Stimulated activated CD8-positive, alpha-beta memory T cell treated with anti-CD3 and anti-CD28 coated beads, Interleukin-7, amount 100 ng/mL, for 4 hours (primary cell): ENCODE results near the gene DCST1.

Experiments used
- DNase-seq, 2 donors: peaks; one replicate each; pipeline ENCODE4 v3.0.0-alpha.2; 2020; ENCODE audit warnings: low read depth in 2 of 2

The DCST1 gene

GRCh38 chr1:155086856-155087535, 53.4 kb downstream of the DCST1 start:
- DNase-seq = no peak

- peak; percentile 62 to 65 for DNase-seq
Measured at GRCh38 chr1:155091071-155092051, 57.7 kb downstream of the DCST1 start.

GRCh38 chr1:155092131-155092530, 58.5 kb downstream of the DCST1 start:
- DNase-seq = no peak

GRCh38 chr1:155092641-155093040, 59.0 kb downstream of the DCST1 start:
- no peak for DNase-seq

GRCh38 chr1:155093911-155094621, 60.4 kb downstream of the DCST1 start:
- no peak for DNase-seq

- no peak for DNase-seq
Measured at GRCh38 chr1:155094622-155094948, 61.0 kb downstream of the DCST1 start.

- DNase-seq = no peak
Measured at GRCh38 chr1:155099331-155099730, 65.7 kb downstream of the DCST1 start.
